ENCODE results near the gene SHANK1. TPM values are rescaled to one million over a fixed set of nuclear protein-coding genes. Genes with fewer than 3 reads are reported as not detected.

Gene SHANK1
- polyA plus RNA-seq, 3 donors from 2014 or later, result not detected

GRCh38 chr19:50745221-50745620, 25.6 kb upstream of the SHANK1 start:
- Mint-ChIP-seq H3K9me3 (no peaks in the 10 kb centered on the region), H3K4me3 (no peak overlapping the region), H3K36me3 (no peaks in the 10 kb centered on the region), H3K27me3 (ENCODE audit: low read depth in 3 of 3) (peaks cover 0 to 17% (median 11%) of the 10 kb centered on the region in 3 donors), H3K4me1 (no peaks in the 10 kb centered on the region), H3K27ac (no peak overlapping the region)
- DNase-seq, result no peak

DNA sequence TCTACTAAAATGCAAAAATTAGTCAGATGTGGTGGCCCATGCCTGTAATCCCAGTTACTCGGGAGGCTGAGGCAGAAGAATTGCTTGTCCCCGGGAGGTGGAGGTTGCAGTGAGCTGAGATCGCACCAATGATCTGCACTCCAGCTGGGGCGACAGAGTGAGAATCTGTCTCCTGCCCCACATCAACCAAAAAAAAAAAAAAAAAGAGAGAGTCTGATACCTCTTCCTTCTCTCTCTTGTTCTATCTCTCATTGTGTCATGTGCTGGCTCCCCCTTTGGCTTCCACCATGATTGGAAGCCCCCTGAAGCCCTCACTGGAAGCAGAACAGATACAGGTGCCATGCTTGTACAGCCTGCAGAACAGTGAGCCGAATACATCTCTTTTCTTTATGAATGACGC, 23.9 kb upstream of the SHANK1 start:
- no peak for DNase-seq
- Mint-ChIP-seq H3K4me3 (no peak overlapping the region), H3K4me1 (no peaks in the 10 kb centered on the region), H3K9me3 (peaks cover 0 to 5% (median 0%) of the 10 kb centered on the region in 6 donors), H3K27ac (no peak overlapping the region), H3K27me3 (ENCODE audit: low read depth in 3 of 3) (peaks cover 0 to 24% (median 13%) of the 10 kb centered on the region in 3 donors), H3K36me3 (no peaks in the 10 kb centered on the region)

- H3K27me3 Mint-ChIP-seq (ENCODE audit: low read depth in 3 of 3), result peaks cover 1 to 25% (median 19%) of the 10 kb centered on the region in 3 donors
- no peaks in the 10 kb centered on the region for H3K36me3 Mint-ChIP-seq
- peaks cover 0 to 5% (median 0%) of the 10 kb centered on the region in 6 donors for H3K9me3 Mint-ChIP-seq
- H3K4me3 Mint-ChIP-seq, result no peak overlapping the region
- H3K4me1 Mint-ChIP-seq, result no peaks in the 10 kb centered on the region
- DNase-seq, result no peak
- no peak overlapping the region for H3K27ac Mint-ChIP-seq
Observed at GRCh38 chr19:50741179-50741933, 21.8 kb upstream of the SHANK1 start.

DNA sequence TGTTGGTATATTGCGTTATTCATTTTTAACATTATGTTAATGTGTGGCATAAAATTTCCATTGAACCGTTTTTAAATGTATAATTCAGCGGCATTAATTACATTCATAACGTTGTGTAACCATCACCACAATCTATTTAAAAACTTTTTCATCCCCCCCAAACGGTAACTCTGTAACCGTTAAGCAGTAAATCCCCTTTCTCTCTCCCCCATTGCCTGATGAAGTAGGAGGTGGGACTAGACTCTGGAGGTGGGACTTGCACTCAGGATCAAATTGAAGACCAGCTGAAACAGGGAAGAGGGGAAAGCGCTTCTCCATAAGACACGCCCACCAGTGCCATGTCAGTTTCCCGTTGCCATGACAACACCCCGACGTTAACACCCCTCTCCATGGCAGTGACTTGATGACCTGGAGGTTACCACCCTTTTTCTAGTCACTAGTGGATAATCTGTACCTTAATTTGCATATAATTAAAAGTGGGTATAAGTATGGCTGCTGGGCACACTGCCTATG, 20.4 kb upstream of the SHANK1 start:
- DNase-seq, result no peak
- no peak overlapping the region for H3K4me3 Mint-ChIP-seq
- no peak overlapping the region for H3K27ac Mint-ChIP-seq
- H3K27me3 Mint-ChIP-seq (ENCODE audit: low read depth in 3 of 3), result peaks cover 1 to 25% (median 20%) of the 10 kb centered on the region in 3 donors
- H3K9me3 Mint-ChIP-seq, result peaks cover 0 to 5% (median 0%) of the 10 kb centered on the region in 6 donors
- no peaks in the 10 kb centered on the region for H3K4me1 Mint-ChIP-seq
- H3K36me3 Mint-ChIP-seq, result no peaks in the 10 kb centered on the region

DNA sequence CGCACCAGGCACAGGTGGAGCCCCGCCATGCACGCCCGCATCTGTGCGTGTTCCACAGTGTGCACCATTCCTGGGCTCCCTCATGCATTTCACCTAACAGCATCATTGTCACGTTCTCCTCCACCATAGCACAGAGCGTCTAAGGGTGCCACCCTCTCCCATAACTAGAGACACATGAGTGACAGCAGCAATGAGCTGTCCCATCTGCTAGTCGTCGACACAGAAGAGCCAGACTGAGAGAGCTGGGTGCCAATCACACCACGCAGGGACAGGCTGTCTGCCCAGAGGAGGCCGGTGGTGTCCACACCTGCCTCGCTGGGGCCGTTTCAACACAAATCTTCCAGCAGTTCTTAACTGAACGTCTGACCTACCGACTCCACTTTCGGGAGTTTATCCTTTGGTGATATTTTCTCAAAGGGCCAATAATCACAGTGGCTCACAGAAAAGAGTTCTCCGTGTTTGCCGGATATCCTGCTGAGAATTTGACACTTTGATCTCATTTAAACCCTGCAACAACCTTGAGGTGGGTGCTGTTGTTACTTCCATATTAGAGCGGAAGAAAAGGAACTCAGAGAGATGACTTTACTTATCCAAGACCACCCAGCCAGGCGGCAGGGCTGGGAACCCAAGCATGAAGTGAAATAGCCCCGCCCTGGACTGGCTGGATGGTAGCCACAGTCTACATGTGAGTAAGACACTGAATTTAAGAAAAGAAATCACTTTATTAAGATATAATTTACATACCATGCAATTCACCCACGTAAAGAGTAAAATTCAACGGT, 19.7 kb upstream of the SHANK1 start:
- H3K4me1 Mint-ChIP-seq, result no peaks in the 10 kb centered on the region
- peaks cover 1 to 25% (median 17%) of the 10 kb centered on the region in 3 donors for H3K27me3 Mint-ChIP-seq (ENCODE audit: low read depth in 3 of 3)
- H3K4me3 Mint-ChIP-seq, result no peak overlapping the region
- H3K9me3 Mint-ChIP-seq, result peaks cover 0 to 5% (median 0%) of the 10 kb centered on the region in 6 donors
- no peak for DNase-seq
- H3K36me3 Mint-ChIP-seq, result no peaks in the 10 kb centered on the region
- H3K27ac Mint-ChIP-seq, result no peak overlapping the region

DNA sequence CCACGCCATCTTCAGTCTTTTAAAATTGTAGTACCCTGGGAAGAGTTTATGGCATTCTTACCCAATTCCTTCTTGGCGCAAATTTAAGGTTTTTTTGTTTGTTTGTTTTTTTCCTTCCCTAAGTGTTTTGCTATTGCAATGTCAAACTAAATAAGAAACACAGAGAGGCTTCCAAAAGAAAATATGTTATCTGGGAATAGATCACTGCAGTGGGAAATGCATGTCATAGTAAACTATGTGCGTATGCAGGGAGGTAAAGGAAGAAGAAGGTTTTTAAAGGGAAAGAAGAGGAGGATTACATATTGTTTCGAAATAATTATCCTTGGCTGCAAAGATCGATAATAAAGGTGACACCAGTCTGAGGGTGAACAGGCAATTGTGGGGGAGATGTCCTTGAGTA, 16.7 kb upstream of the SHANK1 start:
- Mint-ChIP-seq H3K36me3 (no peaks in the 10 kb centered on the region), H3K27ac (no peak overlapping the region), H3K4me1 (no peaks in the 10 kb centered on the region), H3K27me3 (ENCODE audit: low read depth in 3 of 3) (peaks cover 1 to 34% (median 11%) of the 10 kb centered on the region in 3 donors), H3K4me3 (no peak overlapping the region), H3K9me3 (peaks cover 0 to 5% (median 0%) of the 10 kb centered on the region in 6 donors)
- no peak for DNase-seq

DNA sequence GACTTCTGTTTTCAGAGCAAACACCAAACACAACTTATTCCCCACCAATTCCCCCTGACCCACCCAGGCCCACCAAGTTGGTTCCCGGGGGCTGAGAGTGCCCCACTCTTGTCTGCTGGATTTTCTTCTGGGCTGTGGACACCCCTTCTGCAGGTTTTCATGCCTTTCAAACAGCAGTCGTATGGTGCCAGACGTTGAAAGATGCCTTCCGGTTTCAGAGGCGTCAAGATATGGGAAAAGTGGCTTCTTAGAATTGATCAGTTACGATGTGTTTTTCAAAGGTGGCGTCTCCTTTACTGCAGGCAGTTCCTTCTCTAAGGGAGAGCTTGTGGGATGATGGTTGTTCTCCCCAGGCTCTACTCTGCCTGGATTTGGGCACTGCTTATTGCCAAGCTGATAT, 16.3 kb upstream of the SHANK1 start:
- H3K9me3 Mint-ChIP-seq, result peaks cover 0 to 5% (median 0%) of the 10 kb centered on the region in 6 donors
- no peaks in the 10 kb centered on the region for H3K36me3 Mint-ChIP-seq
- no peak overlapping the region for H3K27ac Mint-ChIP-seq
- no peak for DNase-seq
- H3K4me3 Mint-ChIP-seq, result no peak overlapping the region
- peaks cover 1 to 31% (median 11%) of the 10 kb centered on the region in 3 donors for H3K27me3 Mint-ChIP-seq (ENCODE audit: low read depth in 3 of 3)
- no peaks in the 10 kb centered on the region for H3K4me1 Mint-ChIP-seq

GRCh38 chr19:50729894-50730293, 10.3 kb upstream of the SHANK1 start:
- H3K36me3 Mint-ChIP-seq, result no peaks in the 10 kb centered on the region
- no peak for DNase-seq
- H3K27ac Mint-ChIP-seq, result no peak overlapping the region
- H3K4me1 Mint-ChIP-seq, result peaks cover 7 to 28% of the 10 kb centered on the region in 2 donors
- no peak overlapping the region for H3K4me3 Mint-ChIP-seq
- peaks cover 0 to 20% (median 5%) of the 10 kb centered on the region in 3 donors for H3K27me3 Mint-ChIP-seq (ENCODE audit: low read depth in 3 of 3)
- no peaks in the 10 kb centered on the region for H3K9me3 Mint-ChIP-seq

GRCh38 chr19:50728084-50728737, 8.6 kb upstream of the SHANK1 start:
- peak overlapping the region in 2 of 5 donors; percentile 27 to 46 for H3K4me3 Mint-ChIP-seq
- peaks cover 0 to 24% (median 8%) of the 10 kb centered on the region in 3 donors for H3K27me3 Mint-ChIP-seq (ENCODE audit: low read depth in 3 of 3)
- DNase-seq, result peak; percentile 35 to 42 (median 35)
- H3K36me3 Mint-ChIP-seq, result no peaks in the 10 kb centered on the region
- H3K9me3 Mint-ChIP-seq, result no peaks in the 10 kb centered on the region
- H3K27ac Mint-ChIP-seq, result no peak overlapping the region
- peaks cover 7 to 28% of the 10 kb centered on the region in 2 donors for H3K4me1 Mint-ChIP-seq

- no peak for DNase-seq
- Mint-ChIP-seq H3K9me3 (no peaks in the 10 kb centered on the region), H3K27ac (peak overlapping the region in 5 of 6 donors; percentile 39 to 88 (median 75)), H3K36me3 (no peaks in the 10 kb centered on the region), H3K27me3 (ENCODE audit: low read depth in 3 of 3) (peaks cover 2 to 18% (median 11%) of the 10 kb centered on the region in 3 donors), H3K4me3 (peak overlapping the region; percentile 69 to 93 (median 86)), H3K4me1 (peaks cover 7 to 30% of the 10 kb centered on the region in 2 donors)
Observed at GRCh38 chr19:50725911-50726230, 6.3 kb upstream of the SHANK1 start.

DNA sequence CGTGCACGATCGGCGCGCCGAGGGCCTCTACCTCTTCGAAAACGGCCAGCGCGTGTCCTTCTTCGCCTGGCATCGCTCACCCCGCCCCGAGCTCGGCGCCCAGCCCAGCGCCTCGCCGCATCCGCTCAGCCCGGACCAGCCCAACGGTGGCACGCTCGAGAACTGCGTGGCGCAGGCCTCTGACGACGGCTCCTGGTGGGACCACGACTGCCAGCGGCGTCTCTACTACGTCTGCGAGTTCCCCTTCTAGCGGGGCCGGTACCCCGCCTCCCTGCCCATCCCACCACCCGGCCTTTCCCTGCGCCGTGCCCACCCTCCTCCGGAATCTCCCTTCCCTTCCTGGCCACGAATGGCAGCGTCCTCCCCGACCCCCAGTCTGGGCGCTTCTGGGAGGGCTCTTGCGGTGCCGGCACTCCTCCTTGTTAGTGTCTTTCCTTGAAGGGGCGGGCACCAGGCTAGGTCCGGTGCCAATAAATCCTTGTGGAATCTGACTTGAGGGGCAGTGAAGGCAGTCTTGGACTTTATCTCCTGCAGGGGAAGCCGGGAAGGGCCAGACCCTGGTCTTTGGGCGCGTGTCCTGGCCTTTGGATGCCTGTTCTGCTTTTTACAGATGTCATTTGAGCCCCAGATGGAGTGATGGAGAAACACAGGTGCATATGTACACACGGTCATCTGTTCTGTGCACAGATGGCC, 5.8 kb upstream of the SHANK1 start:
- Mint-ChIP-seq H3K4me1 (peaks cover 7 to 33% of the 10 kb centered on the region in 2 donors), H3K36me3 (no peaks in the 10 kb centered on the region), H3K4me3 (peak overlapping the region; percentile 69 to 93 (median 86)), H3K27me3 (ENCODE audit: low read depth in 3 of 3) (peaks cover 2 to 18% (median 12%) of the 10 kb centered on the region in 3 donors), H3K27ac (peak overlapping the region; percentile 39 to 88 (median 73)), H3K9me3 (no peaks in the 10 kb centered on the region)
- DNase-seq, result no peak

DNA sequence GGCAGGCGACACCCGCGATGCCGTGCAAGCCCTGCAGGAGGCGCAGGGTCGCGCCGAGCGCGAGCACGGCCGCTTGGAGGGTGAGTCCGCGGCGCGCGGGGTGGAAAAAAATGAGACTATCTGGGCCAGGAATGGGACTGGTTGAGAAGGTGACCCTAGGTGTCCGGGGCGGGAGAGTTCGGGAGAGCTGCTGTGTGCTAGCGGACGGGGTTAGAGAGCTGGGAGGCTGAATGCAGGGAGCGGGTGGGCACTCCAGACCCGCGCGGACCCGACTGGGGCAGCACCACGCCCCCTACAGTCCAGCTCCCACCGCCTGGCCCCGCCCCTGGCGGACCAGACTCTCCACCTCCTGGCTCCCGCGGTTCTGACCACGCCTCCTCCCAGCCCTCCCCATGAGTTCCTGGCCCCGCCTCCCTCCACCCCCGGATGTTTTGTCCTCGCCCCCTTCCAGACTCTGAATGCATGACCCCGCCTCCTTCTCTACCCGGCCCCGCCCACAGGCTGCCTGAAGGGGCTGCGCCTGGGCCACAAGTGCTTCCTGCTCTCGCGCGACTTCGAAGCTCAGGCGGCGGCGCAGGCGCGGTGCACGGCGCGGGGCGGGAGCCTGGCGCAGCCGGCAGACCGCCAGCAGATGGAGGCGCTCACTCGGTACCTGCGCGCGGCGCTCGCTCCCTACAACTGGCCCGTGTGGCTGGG, 5.1 kb upstream of the SHANK1 start:
- peaks cover 7 to 37% of the 10 kb centered on the region in 2 donors for H3K4me1 Mint-ChIP-seq
- H3K4me3 Mint-ChIP-seq, result peak overlapping the region; percentile 81 to 93 (median 86)
- H3K27me3 Mint-ChIP-seq (ENCODE audit: low read depth in 3 of 3), result peaks cover 6 to 21% (median 12%) of the 10 kb centered on the region in 3 donors
- peak; percentile 95 to 98 (median 97) for DNase-seq
- H3K27ac Mint-ChIP-seq, result peak overlapping the region; percentile 39 to 92 (median 73)
- no peaks in the 10 kb centered on the region for H3K36me3 Mint-ChIP-seq
- H3K9me3 Mint-ChIP-seq, result no peaks in the 10 kb centered on the region

Data from immature natural killer cell (primary cell).